ENCODE results near the gene GRAP. TPM values are rescaled to one million over a fixed set of nuclear protein-coding genes. Genes with fewer than 3 reads are reported as not detected.

GRAP gene
- total RNA-seq, 1 experiment from 2014 or later: 0.55 TPM

GRCh38 chr17:18981335-18981641, 65.5 kb downstream of the GRAP start:
- H3K9me3 ChIP-seq (ENCODE audit: control insufficient read depth, low read depth, low read length): no peaks in the 10 kb centered on the region
- no peak overlapping the region for H3T11ph ChIP-seq (ENCODE audit: low read length)
- H3K23ac ChIP-seq (ENCODE audit: insufficient read length, low read depth, low read length): no peak overlapping the region
- TF ChIP-seq CTCF (conservative IDR thresholded peaks at IDR 0.05): no peak
- DNase-seq: no peak
- no peak overlapping the region for H3K18ac ChIP-seq (ENCODE audit: insufficient read length, low read depth, low read length)
- no CpG with 5 or more reads among the region's 6 CpGs for WGBS (ENCODE audit: extremely low coverage, insufficient read length, low lambda C conversion rate)
- no peak overlapping the region for H3K56ac ChIP-seq (ENCODE audit: insufficient read length, low read depth, low read length)
- Mint-ChIP-seq H3K27me3 (ENCODE audit: low read depth) (no peaks in the 10 kb centered on the region), H3K36me3 (ENCODE audit: insufficient read depth in 1 of 3, low read depth in 3 of 3) (peaks cover 27 to 49% (median 47%) of the 10 kb centered on the region in 3 experiments; a peak in 6 of 7 replicates), H3K4me1 (peaks cover 9 to 11% of the 10 kb centered on the region in 2 experiments), H3K9me3 (no peaks in the 10 kb centered on the region), H3K4me3 (no peak overlapping the region), H3K27ac (peak overlapping the region; percentile 61 to 72 (median 63); a peak in 3 of 7 replicates)
- H4K91ac ChIP-seq (ENCODE audit: insufficient read length, low read depth, low read length): no peak overlapping the region
- H3K27me3 ChIP-seq (ENCODE audit: insufficient read depth, low read length): no peaks in the 10 kb centered on the region
- H3K79me2 ChIP-seq (ENCODE audit: insufficient read depth, low read length): no peaks in the 10 kb centered on the region
- no peak overlapping the region for H3K4me2 ChIP-seq (ENCODE audit: insufficient read depth, insufficient read length, low read length)
- H2BK5ac ChIP-seq (ENCODE audit: insufficient read length, low read length): no peak overlapping the region
- H4K5ac ChIP-seq (ENCODE audit: insufficient read length, low read depth, low read length): no peak overlapping the region
- no peaks in the 10 kb centered on the region for H3K4me1 ChIP-seq (ENCODE audit: insufficient read depth, low read length)
- no peaks in the 10 kb centered on the region for H4K20me1 ChIP-seq (ENCODE audit: control insufficient read depth, insufficient read depth, insufficient read length)
- no peak overlapping the region for H3K4ac ChIP-seq (ENCODE audit: low read depth, low read length)
- no peak overlapping the region for H2AK5ac ChIP-seq (ENCODE audit: insufficient read length, low read length)
- H4K8ac ChIP-seq (replicated peaks; ENCODE audit: insufficient read length, low read depth, low read length): no peak overlapping the region
- H2BK12ac ChIP-seq (ENCODE audit: insufficient read length, low read depth, low read length): no peak overlapping the region
- H3K27ac ChIP-seq (ENCODE audit: insufficient read length, low read depth, low read length): no peak overlapping the region
- no peak overlapping the region for H3K9ac ChIP-seq (ENCODE audit: extremely low read depth, insufficient read length, low read length)
- H2BK15ac ChIP-seq (ENCODE audit: low read depth, low read length): no peak overlapping the region
- H3K14ac ChIP-seq (ENCODE audit: insufficient read depth, low read length): no peak overlapping the region
- H3K79me1 ChIP-seq (ENCODE audit: insufficient read depth, low read depth, low read length, poor library complexity, severe bottlenecking): no peaks in the 10 kb centered on the region
- no peak overlapping the region for H2BK20ac ChIP-seq (ENCODE audit: low read depth, low read length, poor library complexity, severe bottlenecking)
- H3K23me2 ChIP-seq (ENCODE audit: insufficient read length, low read depth, low read length, poor library complexity, severe bottlenecking): no peaks in the 10 kb centered on the region
- H2BK120ac ChIP-seq (ENCODE audit: low read depth, low read length, poor library complexity, severe bottlenecking): no peak overlapping the region
- H2AFZ ChIP-seq (ENCODE audit: low read length): no peak overlapping the region

All from H9 (cell line).